GM23248 (cell line): ENCODE measurements around the gene MKS1.

Source experiments
- EZH2 ChIP-seq: fragments of 200-600 bp; sonication (generic); IDR thresholded peaks from 2 replicates; pipeline ENCODE4 v1.6.1; 2018; ENCODE audit warnings: antibody characterized with exemption, mild to moderate bottlenecking; ENCODE audit not compliant: insufficient read depth, poor library complexity, severe bottlenecking
- EZH2phosphoT487 ChIP-seq: fragments of 200-600 bp; sonication (generic); IDR thresholded peaks from 2 replicates; pipeline ENCODE4 v1.6.1; 2018; ENCODE audit warnings: antibody characterized with exemption, moderate library complexity, mild to moderate bottlenecking, low read depth; ENCODE audit not compliant: insufficient read depth

GRCh38 chr17:58239987-58240386, 20.9 kb upstream of the MKS1 start:
- TF ChIP-seq EZH2phosphoT487 (no peak), EZH2 (no peak)
